ENCODE results near the gene MUL1. TPM values are rescaled to one million over a fixed set of nuclear protein-coding genes. Genes with fewer than 3 reads are reported as not detected.
"Not testable (repeated sequence)": the region's sequence is repeated elsewhere in the genome, so short reads cannot be mapped to it uniquely, and the experiment has no call there.

Gene MUL1
- total RNA-seq, 1 donor from 2014 or later: 22.1 TPM

DNA sequence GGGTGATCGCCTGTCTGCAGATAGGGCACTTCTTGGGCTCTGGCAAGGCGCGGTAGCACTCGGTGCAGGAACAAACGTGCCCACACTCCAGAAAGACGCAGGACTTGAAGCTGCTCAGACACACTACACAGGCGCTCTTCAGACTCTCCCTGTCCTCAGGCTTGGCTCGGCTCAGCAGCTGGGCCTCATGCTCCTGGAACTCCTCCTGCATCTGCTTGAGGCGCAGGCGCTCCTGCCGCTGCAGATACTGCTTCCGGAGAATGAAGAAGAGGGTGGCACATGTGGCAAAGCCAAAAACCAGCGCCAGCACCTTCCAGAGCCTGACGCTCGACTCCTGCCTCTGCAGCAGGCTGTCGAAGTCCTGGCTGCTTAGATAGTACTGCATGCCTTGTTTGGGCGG lies 7.2 kb downstream of the MUL1 start:
- no peak for FAIRE-seq
- TF ChIP-seq, protein P1, sequence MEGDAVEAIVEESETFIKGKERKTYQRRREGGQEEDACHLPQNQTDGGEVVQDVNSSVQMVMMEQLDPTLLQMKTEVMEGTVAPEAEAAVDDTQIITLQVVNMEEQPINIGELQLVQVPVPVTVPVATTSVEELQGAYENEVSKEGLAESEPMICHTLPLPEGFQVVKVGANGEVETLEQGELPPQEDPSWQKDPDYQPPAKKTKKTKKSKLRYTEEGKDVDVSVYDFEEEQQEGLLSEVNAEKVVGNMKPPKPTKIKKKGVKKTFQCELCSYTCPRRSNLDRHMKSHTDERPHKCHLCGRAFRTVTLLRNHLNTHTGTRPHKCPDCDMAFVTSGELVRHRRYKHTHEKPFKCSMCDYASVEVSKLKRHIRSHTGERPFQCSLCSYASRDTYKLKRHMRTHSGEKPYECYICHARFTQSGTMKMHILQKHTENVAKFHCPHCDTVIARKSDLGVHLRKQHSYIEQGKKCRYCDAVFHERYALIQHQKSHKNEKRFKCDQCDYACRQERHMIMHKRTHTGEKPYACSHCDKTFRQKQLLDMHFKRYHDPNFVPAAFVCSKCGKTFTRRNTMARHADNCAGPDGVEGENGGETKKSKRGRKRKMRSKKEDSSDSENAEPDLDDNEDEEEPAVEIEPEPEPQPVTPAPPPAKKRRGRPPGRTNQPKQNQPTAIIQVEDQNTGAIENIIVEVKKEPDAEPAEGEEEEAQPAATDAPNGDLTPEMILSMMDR (IDR thresholded peaks at IDR 0.05; ENCODE audit: insufficient read depth, low read length, severe bottlenecking): no peak
- H3K36me3 ChIP-seq (ENCODE audit: control insufficient read depth, insufficient read depth, low read length): peaks cover 20% of the 10 kb centered on the region
- no peak overlapping the region for H3K4me3 ChIP-seq (ENCODE audit: low read depth, low read length)
- DNase-seq (ENCODE audit: low read depth): no peak
- H3K27me3 ChIP-seq (ENCODE audit: control insufficient read depth, insufficient read depth, low read length): no peaks in the 10 kb centered on the region

- no peak for FAIRE-seq
- no peak for DNase-seq (ENCODE audit: low read depth)
- peaks cover 20% of the 10 kb centered on the region for H3K36me3 ChIP-seq (ENCODE audit: control insufficient read depth, insufficient read depth, low read length)
- H3K27me3 ChIP-seq (ENCODE audit: control insufficient read depth, insufficient read depth, low read length): no peaks in the 10 kb centered on the region
- H3K4me3 ChIP-seq (ENCODE audit: low read depth, low read length): no peak overlapping the region
- TF ChIP-seq, protein P1 (IDR thresholded peaks at IDR 0.05; ENCODE audit: insufficient read depth, low read length, severe bottlenecking): no peak
Observed at GRCh38 chr1:20499718-20500117, 8.2 kb downstream of the MUL1 start.

DNA sequence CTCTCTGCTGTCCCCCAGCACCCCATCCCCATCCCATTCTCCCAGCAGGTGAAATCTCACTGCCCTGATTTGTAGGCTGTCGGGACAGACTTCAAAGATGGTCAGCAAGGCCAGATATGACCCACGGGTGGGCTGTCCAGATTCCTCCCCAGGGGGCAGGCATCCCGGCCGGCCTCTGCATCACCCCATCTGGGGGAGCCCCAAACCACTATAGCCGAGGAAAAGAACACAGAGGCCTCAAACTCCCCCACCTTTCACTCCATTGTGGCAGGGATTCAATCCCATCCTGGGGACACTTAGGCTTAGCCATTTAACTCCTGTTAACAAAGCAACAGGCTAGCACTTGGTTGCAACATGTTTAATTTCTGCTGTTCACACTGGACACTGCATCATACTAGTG lies 8.8 kb downstream of the MUL1 start:
- DNase-seq (ENCODE audit: low read depth) (no peak), FAIRE-seq (no peak)
- Histone ChIP-seq H3K36me3 (ENCODE audit: control insufficient read depth, insufficient read depth, low read length) (peaks cover 20% of the 10 kb centered on the region), H3K4me3 (ENCODE audit: low read depth, low read length) (no peak overlapping the region), H3K27me3 (ENCODE audit: control insufficient read depth, insufficient read depth, low read length) (no peaks in the 10 kb centered on the region)
- TF ChIP-seq, protein P1 (IDR thresholded peaks at IDR 0.05; ENCODE audit: insufficient read depth, low read length, severe bottlenecking): no peak

DNA sequence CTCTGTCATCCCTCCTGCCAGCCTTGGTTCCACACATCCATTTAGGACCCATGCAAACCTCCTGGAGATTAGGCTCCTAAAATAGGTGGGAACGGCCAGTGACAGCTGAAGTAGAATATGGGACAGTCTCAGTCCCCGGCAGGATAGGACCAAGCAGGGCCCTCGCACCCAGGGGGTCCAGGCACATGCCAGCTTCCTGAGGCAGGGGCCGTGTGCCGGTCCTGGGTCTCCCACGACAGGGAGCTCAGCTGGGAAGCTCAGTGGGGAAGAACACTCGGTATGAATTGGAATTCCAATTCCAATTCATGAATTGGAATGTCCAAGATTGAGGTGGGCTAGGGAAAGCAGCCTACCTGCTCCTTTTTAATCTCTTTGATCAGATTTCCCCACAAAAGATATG lies 9.8 kb downstream of the MUL1 start:
- H3K36me3 ChIP-seq (ENCODE audit: control insufficient read depth, insufficient read depth, low read length): peaks cover 20% of the 10 kb centered on the region
- no peak overlapping the region for H3K4me3 ChIP-seq (ENCODE audit: low read depth, low read length)
- DNase-seq (ENCODE audit: low read depth): no peak
- TF ChIP-seq, protein P1 (IDR thresholded peaks at IDR 0.05; ENCODE audit: insufficient read depth, low read length, severe bottlenecking): no peak
- no peak for FAIRE-seq
- H3K27me3 ChIP-seq (ENCODE audit: control insufficient read depth, insufficient read depth, low read length): no peaks in the 10 kb centered on the region

- TF ChIP-seq, protein P1 (IDR thresholded peaks at IDR 0.05; ENCODE audit: insufficient read depth, low read length, severe bottlenecking): no peak
- DNase-seq (ENCODE audit: low read depth): no peak
Observed at GRCh38 chr1:20497506-20497905, 10.4 kb downstream of the MUL1 start.

DNA sequence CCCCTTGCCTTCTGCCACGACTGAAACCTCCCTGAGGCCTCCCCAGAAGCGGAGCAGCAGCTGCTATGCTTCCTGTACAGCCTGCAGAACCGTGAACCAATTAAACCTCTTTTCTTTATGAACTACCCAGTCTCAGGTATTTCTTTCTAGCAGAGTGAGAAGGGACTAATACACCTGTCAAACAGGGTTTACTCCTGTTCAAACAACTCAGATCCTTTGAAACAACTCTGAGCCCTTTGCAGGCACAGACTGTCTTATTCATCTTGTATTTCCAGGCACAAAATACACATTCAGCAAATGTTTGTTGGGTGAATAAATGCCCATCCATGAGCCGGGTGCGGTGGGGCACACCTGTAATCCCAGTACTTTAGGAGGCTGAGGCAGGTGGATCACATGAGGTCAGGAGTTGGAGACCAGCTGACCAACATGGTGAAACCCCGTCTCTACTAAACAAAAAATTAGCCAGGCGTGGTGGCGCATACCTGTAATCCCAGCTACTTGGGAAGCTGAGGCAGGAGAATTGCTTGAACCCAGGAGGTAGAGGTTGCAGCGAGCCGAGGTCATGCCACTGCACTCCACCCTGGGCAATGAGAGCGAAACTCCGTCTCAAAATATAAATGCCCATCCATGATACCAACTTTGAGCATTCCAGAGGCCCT lies 11.1 kb downstream of the MUL1 start:
- peak; percentile 40 for DNase-seq (ENCODE audit: low read depth)
- H3K36me3 ChIP-seq (ENCODE audit: control insufficient read depth, insufficient read depth, low read length): peaks cover 15% of the 10 kb centered on the region
- H3K27me3 ChIP-seq (ENCODE audit: control insufficient read depth, insufficient read depth, low read length); FAIRE-seq; H3K4me3 ChIP-seq (ENCODE audit: low read depth, low read length): not testable (repeated sequence)

More at GRCh38 chr1:20497506-20497905, 10.4 kb downstream of the MUL1 start:
- FAIRE-seq: no peak
- Histone ChIP-seq H3K36me3 (ENCODE audit: control insufficient read depth, insufficient read depth, low read length) (peaks cover 16% of the 10 kb centered on the region), H3K27me3 (ENCODE audit: control insufficient read depth, insufficient read depth, low read length) (no peaks in the 10 kb centered on the region), H3K4me3 (ENCODE audit: low read depth, low read length) (no peak overlapping the region)
